GM12864 (cell line): ENCODE results near the gene IPO5.

Experiments
- DNase-seq: peaks from one replicate; pipeline ENCODE4 v3.0.0-alpha.2; 2011; ENCODE audit warnings: low read depth
- H3K4me3 ChIP-seq: 2 replicates; pipeline ENCODE4 v1.5.1; 2011; ENCODE audit warnings: mild to moderate bottlenecking, low read depth, low read length, control low read depth
- TF ChIP-seq, protein P1 (sequence below): IDR thresholded peaks from 2 replicates; pipeline ENCODE4 v1.5.1; 2011; ENCODE audit warnings: low read depth, mild to moderate bottlenecking, moderate library complexity, low read length, control low read depth, inconsistent platforms; ENCODE audit errors: missing control alignments

Gene IPO5

GRCh38 chr13:97914540-97914939 is 38.9 kb upstream of the IPO5 start:
- TF ChIP-seq, protein P1, sequence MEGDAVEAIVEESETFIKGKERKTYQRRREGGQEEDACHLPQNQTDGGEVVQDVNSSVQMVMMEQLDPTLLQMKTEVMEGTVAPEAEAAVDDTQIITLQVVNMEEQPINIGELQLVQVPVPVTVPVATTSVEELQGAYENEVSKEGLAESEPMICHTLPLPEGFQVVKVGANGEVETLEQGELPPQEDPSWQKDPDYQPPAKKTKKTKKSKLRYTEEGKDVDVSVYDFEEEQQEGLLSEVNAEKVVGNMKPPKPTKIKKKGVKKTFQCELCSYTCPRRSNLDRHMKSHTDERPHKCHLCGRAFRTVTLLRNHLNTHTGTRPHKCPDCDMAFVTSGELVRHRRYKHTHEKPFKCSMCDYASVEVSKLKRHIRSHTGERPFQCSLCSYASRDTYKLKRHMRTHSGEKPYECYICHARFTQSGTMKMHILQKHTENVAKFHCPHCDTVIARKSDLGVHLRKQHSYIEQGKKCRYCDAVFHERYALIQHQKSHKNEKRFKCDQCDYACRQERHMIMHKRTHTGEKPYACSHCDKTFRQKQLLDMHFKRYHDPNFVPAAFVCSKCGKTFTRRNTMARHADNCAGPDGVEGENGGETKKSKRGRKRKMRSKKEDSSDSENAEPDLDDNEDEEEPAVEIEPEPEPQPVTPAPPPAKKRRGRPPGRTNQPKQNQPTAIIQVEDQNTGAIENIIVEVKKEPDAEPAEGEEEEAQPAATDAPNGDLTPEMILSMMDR, result no peak
- no peak overlapping the region for H3K4me3 ChIP-seq
- no peak for DNase-seq

DNA sequence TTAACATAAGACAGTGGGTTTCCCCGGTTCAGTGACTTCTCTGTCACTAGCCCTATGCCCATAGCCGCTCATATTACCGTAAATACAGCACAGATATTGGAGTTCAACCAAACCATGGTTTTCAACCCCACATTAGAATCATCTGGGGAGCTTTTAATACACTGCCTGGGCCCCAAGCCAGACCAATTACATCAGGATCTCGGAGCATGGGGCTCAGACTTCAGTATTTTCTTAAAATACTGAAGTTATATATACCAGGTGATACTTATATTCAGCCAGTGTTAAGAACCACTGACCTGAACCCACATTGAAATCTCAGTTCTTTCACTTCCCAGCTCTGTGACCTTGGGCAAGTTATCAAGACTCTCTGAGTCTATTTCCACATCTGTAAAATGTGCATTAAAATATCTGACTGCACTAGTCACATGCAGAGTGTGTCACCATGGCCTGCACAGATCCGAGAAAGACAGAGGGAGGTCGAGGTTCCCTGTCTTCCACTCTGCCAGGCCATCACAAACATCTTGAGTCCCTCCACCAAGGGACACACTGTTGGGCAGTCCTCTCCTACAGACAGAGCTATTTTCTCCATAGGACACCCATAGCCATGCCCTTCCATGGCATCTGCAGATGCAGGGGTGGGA is 32.2 kb upstream of the IPO5 start:
- H3K4me3 ChIP-seq, result no peak overlapping the region
- TF ChIP-seq, protein P1, result no peak
- no peak for DNase-seq

DNA sequence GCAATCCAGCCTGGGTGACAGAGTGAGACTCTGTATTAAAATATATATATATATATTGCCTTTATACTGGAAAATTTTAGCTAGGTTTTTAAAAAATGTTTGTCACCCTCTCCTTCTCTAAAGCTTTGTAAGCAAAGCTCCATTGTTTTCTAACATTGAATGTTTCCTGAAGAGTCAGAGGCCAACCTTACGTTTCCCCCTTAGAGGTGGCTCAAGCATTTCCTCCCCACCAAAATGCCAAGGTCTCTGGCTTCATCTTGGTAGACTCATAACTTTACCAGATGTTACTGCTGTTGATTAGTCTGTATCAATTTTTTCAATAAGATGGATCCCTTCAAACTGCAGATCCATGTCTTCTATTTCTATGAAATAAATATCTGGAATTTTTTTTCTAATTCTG is 25.2 kb upstream of the IPO5 start:
- TF ChIP-seq, protein P1, result no peak
- no peak overlapping the region for H3K4me3 ChIP-seq
- DNase-seq, result no peak

DNA sequence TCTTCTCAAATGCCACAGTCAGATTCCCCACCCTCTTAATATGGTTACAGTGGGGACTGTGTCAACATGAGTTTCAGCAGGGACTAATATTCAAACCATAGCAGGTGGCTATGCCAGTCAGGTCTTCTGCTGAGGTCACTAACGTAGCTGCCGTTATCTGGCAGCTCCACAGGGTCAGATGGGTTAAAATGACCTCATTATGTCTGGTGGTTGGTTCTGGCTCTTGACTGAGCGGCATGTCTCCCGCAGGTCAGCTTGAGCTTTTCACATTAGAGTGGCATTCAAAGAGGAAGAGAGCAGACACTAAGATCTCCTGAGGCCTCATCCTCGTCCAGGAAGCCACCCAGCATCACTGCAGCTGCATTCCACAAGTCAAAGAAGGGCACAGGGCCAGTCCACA is 21.4 kb upstream of the IPO5 start:
- no peak for DNase-seq
- no peak overlapping the region for H3K4me3 ChIP-seq
- TF ChIP-seq, protein P1, result no peak

GRCh38 chr13:97932647-97933046 is 20.8 kb upstream of the IPO5 start:
- TF ChIP-seq, protein P1, result no peak
- DNase-seq, result no peak
- no peak overlapping the region for H3K4me3 ChIP-seq

GRCh38 chr13:97933776-97934175 is 19.7 kb upstream of the IPO5 start:
- DNase-seq, result no peak
- no peak overlapping the region for H3K4me3 ChIP-seq

More at GRCh38 chr13:97933776-97934175, 19.7 kb upstream of the IPO5 start:
- TF ChIP-seq, protein P1, result no peak
